ENCODE results near the gene ZBTB7B. TPM values are rescaled to one million over a fixed set of nuclear protein-coding genes. Genes with fewer than 3 reads are reported as not detected.
A peak's percentile ranks its signal among the peaks of the same experiment; 100 is the strongest.

The ZBTB7B gene
- total and polyA plus RNA-seq, 9 of the 15 experiments (the other 6 are each of a cell fraction or from before 2014, with no cell fraction given), result 0.04 to 46.5 (median 15.2) TPM

- TF ChIP-seq XRCC5 (IDR thresholded peaks at IDR 0.05; ENCODE audit: low read depth, low read length) (peak; percentile 99), ELK1 (CRISPR knock-in tag; IDR thresholded peaks at IDR 0.05) (no peak), FOSL1 (tag; conservative IDR thresholded peaks at IDR 0.05) (peak; percentile 87), STAT6 (CRISPR knock-in tag; IDR thresholded peaks at IDR 0.05) (no peak), ZNF133 (CRISPR knock-in tag; IDR thresholded peaks at IDR 0.05) (no peak), EP400 (IDR thresholded peaks at IDR 0.05) (peak; percentile 77; the same call in 1 of the 2 replicates), ELK3 (CRISPR knock-in tag; IDR thresholded peaks at IDR 0.05) (no peak), ZBTB8A (IDR thresholded peaks at IDR 0.05; ENCODE audit: partially characterized antibody) (no peak), RBM14 (IDR thresholded peaks at IDR 0.05; ENCODE audit: borderline replicate concordance, insufficient read depth, low read depth, low read length) (peak; percentile 90; the same call in 1 of the 2 replicates), KDM1A (IDR thresholded peaks at IDR 0.05) (no peak; a peak in 1 of 4 replicates), ERF (CRISPR knock-in tag; IDR thresholded peaks at IDR 0.05) (0 out of 2 replicates have a peak, but pooled peaks have one; percentile 54), XRCC3 (IDR thresholded peaks at IDR 0.05) (no peak), ZNF589 (CRISPR knock-in tag; IDR thresholded peaks at IDR 0.05; ENCODE audit: low read depth) (no peak), THAP12 (CRISPR knock-in tag; IDR thresholded peaks at IDR 0.05) (peak; percentile 11; the same call in 1 of the 2 replicates), ZFP91 (CRISPR knock-in tag; IDR thresholded peaks at IDR 0.05) (peak; percentile 52; the same call in 1 of the 2 replicates), RBM22 (IDR thresholded peaks at IDR 0.05; ENCODE audit: low read depth, low read length, poor library complexity, severe bottlenecking) (peak; percentile 98)
These were observed 14.7 kb downstream of the ZBTB7B start (continued) for GRCh38 chr1:155017041-155017945.

All from K562 (cell line).